Stimulated activated CD4-positive, alpha-beta T cell treated with anti-CD3 and anti-CD28 coated beads, Interleukin-4, amount 100 ng/mL, for 1 hour (primary cell): ENCODE results near the gene SNED1.

Experiments
- DNase-seq: peaks from one replicate; pipeline ENCODE4 v3.0.0-alpha.2; 2020

Gene SNED1

DNA sequence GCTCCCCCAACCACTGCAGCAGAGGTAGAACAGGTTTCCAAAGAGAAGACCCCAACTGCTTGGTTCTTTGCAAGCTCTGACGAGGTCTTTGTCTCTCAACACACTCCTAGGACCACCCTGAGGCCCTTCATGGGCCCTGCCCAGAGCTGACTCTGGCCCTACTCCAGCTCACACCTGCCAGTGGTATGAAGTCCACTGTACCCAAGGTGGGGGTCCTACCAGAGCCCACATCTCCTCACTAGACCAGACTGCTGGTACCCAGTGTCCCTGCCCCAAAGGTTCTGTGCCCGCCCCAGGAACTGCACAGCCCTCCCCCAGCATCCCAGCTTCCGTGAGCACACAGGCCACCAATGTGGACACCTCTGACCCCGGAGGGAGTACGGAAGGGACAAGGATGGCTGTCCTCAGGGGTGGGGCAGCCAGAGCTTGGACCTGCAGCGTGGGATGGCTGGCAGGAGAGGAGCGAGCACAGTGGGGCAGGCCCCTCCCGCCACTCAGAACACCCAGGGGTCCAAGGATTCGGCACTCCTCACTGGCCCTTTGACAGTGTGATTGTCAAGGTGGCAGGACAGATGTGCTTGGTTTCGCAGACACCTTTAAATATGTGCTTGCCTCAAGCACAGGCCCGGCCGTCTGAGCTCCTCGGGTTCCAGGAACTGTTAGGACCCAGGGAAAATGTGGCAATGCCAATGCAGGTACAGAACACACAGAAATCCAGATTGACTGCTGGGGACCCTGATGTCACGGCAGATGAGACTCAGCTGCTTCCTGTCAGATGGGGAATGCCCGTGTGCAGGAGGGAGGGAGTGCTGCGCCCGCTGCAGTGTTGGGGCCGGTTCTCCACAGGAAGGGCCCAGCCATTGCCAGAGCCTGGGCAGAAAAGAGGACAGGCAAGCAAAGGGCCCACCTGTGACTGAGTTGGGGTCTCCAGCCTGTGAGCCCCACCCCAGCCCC is 52.5 kb downstream of the SNED1 start:
- no peak for DNase-seq

- DNase-seq: no peak
Observed at GRCh38 chr2:241051578-241052487, 53.4 kb downstream of the SNED1 start.

DNA sequence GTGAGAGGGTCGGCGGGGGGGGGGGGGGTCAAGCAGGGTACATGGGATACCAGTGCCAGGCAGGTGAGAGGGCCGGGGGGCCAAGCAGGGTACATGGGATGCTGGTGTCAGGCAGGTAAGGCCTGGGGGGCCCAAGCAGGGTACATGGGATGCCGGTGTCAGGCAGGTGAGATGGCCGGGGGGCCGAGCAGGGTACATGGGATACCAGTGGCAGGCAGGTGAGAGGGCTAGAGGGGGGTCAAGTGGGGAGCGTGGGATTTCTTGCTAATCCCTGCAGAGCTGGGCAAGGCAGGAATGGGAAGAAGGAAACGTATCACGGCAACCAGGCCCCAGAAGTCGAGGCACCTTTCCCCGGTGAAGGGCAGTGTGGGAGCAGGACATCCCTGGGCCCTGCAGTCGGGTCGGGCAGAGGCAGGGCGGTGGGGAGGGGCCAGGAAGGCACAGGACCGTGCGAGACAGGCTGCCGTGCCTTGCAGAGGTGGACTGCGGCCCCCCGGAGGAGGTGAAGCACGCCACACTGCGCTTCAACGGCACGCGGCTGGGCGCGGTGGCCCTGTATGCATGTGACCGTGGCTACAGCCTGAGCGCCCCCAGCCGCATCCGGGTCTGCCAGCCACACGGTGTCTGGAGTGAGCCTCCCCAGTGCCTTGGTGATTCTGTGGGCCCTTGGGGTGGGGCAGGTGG is 54.4 kb downstream of the SNED1 start:
- DNase-seq: no peak

DNA sequence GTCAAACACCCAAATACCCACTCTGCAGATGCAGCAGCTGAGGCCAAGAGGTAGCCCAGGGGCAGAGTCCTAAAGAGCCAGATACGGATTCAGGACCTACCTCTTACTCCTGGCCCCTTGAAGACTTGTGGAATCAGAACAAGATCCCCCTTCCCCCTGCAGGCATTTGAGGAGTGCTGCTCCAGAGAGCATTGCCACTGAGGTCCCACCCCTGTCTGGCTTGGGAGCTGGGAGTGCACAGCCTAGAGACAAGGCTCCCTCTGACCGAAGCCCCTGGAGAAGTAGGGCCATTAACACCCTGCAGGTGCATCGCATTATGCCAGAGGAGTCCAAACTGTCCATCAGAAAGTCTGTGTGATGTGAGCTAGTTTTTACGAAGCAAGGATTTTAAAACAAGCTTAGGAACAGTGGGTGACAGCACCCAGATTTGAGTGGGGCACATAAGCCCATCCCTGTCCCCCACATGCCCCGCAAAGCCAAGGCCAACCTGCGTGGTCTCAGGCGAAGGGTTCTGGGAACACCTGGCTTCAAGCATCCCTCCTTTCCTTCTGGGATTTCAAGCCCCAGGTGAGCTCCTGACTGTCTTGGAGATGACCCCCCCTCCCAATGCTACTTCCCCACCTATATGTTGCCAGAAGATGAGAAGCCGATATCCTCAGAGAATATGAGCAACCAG is 55.3 kb downstream of the SNED1 start:
- no peak for DNase-seq

DNA sequence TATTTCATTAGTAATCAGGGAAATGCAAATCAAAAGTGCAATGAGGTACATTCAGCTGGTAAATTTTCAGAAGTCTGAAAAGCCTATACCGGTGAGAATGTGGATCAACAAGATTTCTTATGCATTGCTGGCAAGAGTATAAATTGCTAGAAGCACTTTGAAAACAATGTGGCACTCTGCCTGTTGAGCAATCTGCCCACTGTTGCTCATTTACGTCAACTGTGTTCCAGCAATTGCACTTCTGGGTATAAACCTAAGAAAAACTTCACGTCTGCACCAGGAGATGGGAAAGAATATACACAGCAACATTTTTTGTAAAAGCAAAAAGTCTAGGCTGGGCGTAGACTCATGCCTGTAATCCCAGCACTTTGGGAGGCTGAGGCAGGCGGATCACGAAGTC is 62.9 kb downstream of the SNED1 start:
- no peak for DNase-seq

- DNase-seq: no peak
Observed at GRCh38 chr2:241062389-241063092, 64.1 kb downstream of the SNED1 start.

- no peak for DNase-seq
Observed at GRCh38 chr2:241063093-241063551, 64.7 kb downstream of the SNED1 start.

GRCh38 chr2:241063587-241063986 is 65.2 kb downstream of the SNED1 start:
- no peak for DNase-seq

DNA sequence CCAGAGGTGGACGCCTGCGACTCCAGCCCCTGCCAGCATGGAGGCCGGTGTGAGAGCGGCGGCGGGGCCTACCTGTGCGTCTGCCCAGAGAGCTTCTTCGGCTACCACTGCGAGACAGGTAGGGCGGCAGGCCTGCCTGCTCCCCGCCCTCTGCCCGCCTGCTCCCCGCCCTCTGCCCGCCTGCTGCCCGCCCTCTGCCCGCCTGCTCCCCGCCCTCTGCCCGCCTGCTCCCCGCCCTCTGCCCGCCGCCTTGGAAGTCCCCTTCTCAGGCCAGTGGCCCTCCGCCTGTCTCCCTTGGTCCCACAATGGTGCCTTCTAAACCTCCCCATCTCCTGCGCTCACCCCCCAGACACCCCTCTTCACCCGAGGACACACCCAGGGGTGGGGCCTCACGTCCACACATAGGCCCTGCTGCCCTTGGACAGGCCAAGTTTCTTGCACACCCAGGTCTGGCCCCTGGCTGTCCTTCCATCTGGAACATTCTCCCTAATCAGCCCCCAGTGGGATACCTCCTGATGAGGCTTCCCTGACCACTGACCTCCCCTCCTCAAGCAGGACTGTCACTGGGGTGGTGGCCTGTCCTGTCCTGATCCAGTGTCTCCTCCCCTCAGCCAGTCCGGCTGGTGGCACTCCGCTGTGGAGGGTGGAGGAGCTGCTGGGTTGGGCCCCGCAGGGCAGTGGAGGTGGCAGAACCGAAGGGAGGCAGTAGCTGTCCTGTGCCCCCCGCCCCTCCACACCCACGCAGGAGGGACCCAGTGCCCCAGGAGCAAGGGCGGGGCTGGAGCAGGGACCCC is 65.8 kb downstream of the SNED1 start:
- peak; percentile 46 for DNase-seq

GRCh38 chr2:241064802-241065354 is 66.5 kb downstream of the SNED1 start:
- DNase-seq: no peak

DNA sequence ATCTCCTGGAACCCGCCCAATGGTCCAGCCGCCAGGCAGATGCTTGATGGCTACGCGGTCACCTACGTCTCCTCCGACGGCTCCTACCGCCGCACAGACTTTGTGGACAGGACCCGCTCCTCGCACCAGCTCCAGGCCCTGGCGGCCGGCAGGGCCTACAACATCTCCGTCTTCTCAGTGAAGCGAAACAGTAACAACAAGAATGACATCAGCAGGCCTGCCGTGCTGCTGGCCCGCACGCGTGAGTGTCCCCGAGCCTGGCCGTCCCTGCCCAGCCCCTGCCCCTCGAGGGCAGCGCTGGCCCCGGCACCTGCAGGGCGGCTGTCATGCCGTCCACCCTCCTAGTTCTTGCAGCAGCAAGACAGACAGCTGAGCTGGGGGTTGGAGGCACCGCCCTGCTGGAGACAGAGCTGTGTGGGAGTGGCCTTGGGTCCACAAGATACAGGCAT is 67.0 kb downstream of the SNED1 start:
- no peak for DNase-seq

- DNase-seq: no peak
Observed at GRCh38 chr2:241066171-241066892, 67.9 kb downstream of the SNED1 start.

- no peak for DNase-seq
Observed at GRCh38 chr2:241066893-241067341, 68.5 kb downstream of the SNED1 start.

DNA sequence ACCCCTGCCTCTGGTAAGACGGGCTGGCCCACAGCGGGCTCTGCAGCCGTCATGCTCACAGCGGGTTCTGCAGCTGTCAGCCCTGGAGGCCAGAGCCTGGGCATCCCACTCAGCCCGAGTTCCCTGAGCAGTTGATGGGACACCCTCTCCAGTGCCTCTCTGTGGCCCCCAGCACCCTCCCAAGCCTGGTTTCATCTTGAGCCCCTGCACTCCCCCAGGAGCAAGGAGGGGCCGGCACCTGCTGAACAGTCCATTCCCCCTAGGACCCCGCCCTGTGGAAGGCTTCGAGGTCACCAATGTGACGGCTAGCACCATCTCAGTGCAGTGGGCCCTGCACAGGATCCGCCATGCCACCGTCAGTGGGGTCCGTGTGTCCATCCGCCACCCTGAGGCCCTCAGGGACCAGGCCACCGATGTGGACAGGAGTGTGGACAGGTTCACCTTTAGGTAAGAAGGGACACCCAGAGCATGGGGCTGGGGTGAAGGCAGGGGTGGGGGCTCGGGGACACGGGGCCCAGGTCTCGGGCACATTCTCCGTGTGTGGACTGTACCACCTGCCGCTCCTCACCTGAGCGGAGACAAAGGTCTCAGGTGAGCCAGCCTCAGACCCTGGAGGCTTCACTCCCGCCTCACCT is 69.2 kb downstream of the SNED1 start:
- DNase-seq: no peak

DNA sequence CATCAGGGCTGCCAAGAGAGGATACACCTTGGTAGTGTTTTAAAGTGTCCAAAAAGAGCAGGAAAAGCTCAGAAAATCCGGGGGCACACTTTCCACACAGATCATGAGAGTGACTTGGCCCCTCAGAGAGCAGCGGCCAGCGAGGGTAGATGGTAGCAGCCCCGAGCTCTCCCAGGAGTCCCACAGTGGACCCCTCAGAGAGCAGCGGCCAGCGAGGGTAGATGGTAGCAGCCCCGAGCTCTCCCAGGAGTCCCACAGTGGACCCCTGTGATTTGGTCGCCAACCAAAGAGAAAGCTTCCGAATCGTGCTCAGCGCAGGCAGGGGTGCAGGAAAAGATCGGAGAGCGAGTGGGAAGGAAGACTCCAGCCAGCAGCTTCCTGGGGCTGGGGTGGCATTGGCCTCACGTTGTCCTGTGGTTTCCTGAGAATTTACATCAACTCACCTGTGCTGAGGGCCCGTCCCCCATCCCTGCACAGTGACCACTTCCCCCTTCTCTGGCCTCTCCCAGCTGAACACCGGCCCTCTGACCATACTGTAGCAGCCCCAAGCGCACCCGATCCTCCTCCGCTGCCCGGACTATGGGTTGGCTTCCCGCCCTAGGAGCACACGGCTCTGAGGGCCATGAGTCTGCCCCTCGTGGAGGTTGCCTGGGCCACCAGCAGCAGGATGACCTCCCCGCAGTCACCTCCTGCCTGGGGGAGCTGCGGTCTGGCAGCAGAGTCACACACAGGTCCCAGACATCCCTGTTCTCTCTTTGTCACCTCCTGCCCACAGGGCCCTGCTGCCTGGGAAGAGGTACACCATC is 69.9 kb downstream of the SNED1 start:
- no peak for DNase-seq

- DNase-seq: no peak
Observed at GRCh38 chr2:241068942-241069810, 70.8 kb downstream of the SNED1 start.

DNA sequence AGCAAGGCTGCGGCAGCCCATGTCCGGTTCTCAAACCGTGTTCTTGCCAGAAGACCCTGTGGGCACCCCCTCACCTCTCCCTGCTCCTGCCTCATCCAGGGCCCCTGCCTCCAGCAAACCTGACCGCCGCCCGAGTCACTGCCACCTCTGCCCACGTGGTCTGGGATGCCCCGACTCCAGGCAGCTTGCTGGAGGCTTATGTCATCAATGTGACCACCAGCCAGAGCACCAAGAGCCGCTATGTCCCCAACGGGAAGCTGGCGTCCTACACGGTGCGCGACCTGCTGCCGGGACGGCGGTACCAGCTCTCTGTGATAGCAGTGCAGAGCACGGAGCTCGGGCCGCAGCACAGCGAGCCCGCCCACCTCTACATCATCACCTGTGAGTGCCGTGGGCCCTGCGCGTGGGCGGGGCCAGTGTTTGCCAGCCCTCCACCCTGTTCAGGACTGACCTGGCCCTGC is 71.4 kb downstream of the SNED1 start:
- DNase-seq: no peak
